Immature natural killer cell (primary cell): ENCODE measurements around the gene ZNF574. TPM values are rescaled to one million over a fixed set of nuclear protein-coding genes. Genes with fewer than 3 reads are reported as not detected.
"Not testable (repeated sequence)": the region's sequence is repeated elsewhere in the genome, so short reads cannot be mapped to it uniquely, and the experiment has no call there.

ENCODE experiments used
- DNase-seq, 3 donors: peaks; one replicate each; pipeline ENCODE4 v3.0.0; 2022; ENCODE audit warnings: mixed read lengths in 1 of 3
- H3K27ac Mint-ChIP-seq, 6 donors: one replicate each; pipeline ENCODE4 v1.8.0; 2020; ENCODE audit warnings: mixed read lengths in 6 of 6, mild to moderate bottlenecking in 5 of 6, inconsistent platforms in 4 of 6, moderate library complexity in 3 of 6
- H3K27me3 Mint-ChIP-seq, 3 donors: one replicate each; pipeline ENCODE4 v1.8.0; 2020 to 2021; ENCODE audit warnings: low read depth in 3 of 3, mild to moderate bottlenecking in 3 of 3, mixed read lengths in 3 of 3, moderate library complexity in 3 of 3, inconsistent platforms in 1 of 3
- H3K36me3 Mint-ChIP-seq, 3 donors: one replicate each; pipeline ENCODE4 v1.8.0; 2020; ENCODE audit warnings: mixed read lengths in 3 of 3, inconsistent platforms in 2 of 3, mild to moderate bottlenecking in 2 of 3
- H3K4me1 Mint-ChIP-seq, 2 donors: one replicate each; pipeline ENCODE4 v1.8.0; 2020; ENCODE audit warnings: inconsistent platforms in 2 of 2, mild to moderate bottlenecking in 2 of 2, mixed read lengths in 2 of 2, moderate library complexity in 1 of 2
- H3K4me3 Mint-ChIP-seq, 5 donors: one replicate each; pipeline ENCODE4 v1.8.0; 2020; ENCODE audit warnings: mild to moderate bottlenecking in 5 of 5, mixed read lengths in 5 of 5, inconsistent platforms in 3 of 5, moderate library complexity in 3 of 5
- H3K9me3 Mint-ChIP-seq, 6 donors: one replicate each; pipeline ENCODE4 v1.8.0; 2020; ENCODE audit warnings: mild to moderate bottlenecking in 6 of 6, mixed read lengths in 6 of 6, inconsistent platforms in 4 of 6, moderate library complexity in 3 of 6
- polyA plus RNA-seq, 3 donors: library from polyadenylated mRNA; unstranded; fragments of 300-500 nt; fragmentation: Illumina TruSeq; gene quantifications; one replicate each; pipeline ENCODE4 v1.2.3, GENCODE V29; 2021

ZNF574 gene
- polyA plus RNA-seq, 3 donors from 2014 or later = 12.4 to 29.6 (median 20.3) TPM

GRCh38 chr19:42092350-42092749 is 16.4 kb downstream of the ZNF574 start:
- Mint-ChIP-seq H3K27me3 (peaks cover 3 to 9% (median 8%) of the 10 kb centered on the region in 3 donors), H3K27ac (peak overlapping the region in 2 of 6 donors; percentile 62 to 68), H3K4me1 (peaks cover 16 to 19% of the 10 kb centered on the region in 2 donors), H3K36me3 (peaks cover 14 to 25% (median 17%) of the 10 kb centered on the region in 3 donors), H3K4me3 (peak overlapping the region in 2 of 5 donors; percentile 28 to 38), H3K9me3 (no peaks in the 10 kb centered on the region)
- peak; percentile 13 to 31 (median 14) for DNase-seq

GRCh38 chr19:42093505-42093904 is 17.5 kb downstream of the ZNF574 start:
- Mint-ChIP-seq H3K27ac (no peak overlapping the region), H3K4me3 (no peak overlapping the region), H3K36me3 (peaks cover 14 to 28% (median 21%) of the 10 kb centered on the region in 3 donors), H3K4me1 (peaks cover 15 to 19% of the 10 kb centered on the region in 2 donors), H3K9me3 (no peaks in the 10 kb centered on the region), H3K27me3 (peaks cover 3 to 9% (median 6%) of the 10 kb centered on the region in 3 donors)
- DNase-seq = no peak

DNA sequence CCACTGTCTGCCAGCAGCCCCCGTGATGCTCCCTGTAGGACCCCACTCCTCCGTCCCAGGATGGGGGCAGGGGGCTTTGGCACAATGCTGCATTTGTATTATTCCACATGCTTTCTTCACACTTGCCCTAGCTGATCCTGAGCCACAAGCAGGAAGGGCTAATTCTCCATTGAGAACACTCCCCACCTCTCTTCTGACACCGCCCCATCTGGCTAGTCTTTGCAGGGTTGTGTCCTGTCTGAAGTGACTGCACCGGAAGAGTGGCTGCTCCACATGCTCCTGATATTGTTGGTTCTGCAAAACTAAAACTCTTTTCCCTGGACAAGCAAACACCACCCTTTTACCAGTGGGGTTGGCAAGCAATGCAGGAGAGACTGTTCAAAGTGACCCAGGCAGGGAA is 18.0 kb downstream of the ZNF574 start:
- Mint-ChIP-seq H3K36me3 (peaks cover 14 to 31% (median 21%) of the 10 kb centered on the region in 3 donors), H3K27me3 (peaks cover 3 to 9% (median 6%) of the 10 kb centered on the region in 3 donors), H3K4me3 (no peak overlapping the region), H3K27ac (no peak overlapping the region), H3K4me1 (peaks cover 15 to 19% of the 10 kb centered on the region in 2 donors), H3K9me3 (no peaks in the 10 kb centered on the region)
- no peak for DNase-seq

DNA sequence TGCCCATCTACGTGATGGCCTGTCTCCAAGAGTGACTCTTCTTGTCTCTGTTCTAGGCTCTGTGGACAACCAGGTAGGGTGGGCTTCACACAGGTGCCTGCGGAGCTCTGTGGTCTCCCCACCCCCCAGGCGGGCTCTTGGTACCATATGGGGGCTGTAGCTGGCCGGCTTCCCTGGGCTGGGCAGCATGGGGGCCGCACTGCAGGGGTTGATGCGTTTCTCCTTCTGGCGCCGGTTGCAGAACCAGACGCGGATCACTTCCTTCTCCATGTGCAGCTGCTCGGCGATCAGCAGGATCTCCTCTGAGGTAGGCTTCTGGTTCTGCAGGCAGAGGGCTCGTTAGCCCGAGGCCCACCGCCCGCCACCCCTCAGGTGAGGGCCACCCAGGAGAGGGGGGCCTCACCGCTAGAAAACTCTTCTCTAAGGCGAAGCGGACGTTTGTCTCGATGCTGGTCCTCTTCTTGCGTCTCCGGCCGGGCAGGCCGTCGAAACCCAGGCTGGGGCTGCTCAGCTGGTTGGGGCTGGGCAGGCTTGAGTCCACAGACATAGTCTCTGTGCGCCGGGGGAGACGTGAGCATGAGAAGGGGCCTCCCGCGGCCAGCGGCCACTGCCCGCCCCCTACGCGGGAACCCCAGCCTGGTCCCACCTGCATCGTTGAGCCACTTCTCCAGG is 19.3 kb downstream of the ZNF574 start:
- Mint-ChIP-seq H3K4me3 (no peak overlapping the region), H3K27me3 (peaks cover 3 to 9% (median 6%) of the 10 kb centered on the region in 3 donors), H3K36me3 (peaks cover 14 to 32% (median 21%) of the 10 kb centered on the region in 3 donors), H3K4me1 (peaks cover 11 to 18% of the 10 kb centered on the region in 2 donors), H3K27ac (no peak overlapping the region), H3K9me3 (no peaks in the 10 kb centered on the region)
- DNase-seq = no peak

DNA sequence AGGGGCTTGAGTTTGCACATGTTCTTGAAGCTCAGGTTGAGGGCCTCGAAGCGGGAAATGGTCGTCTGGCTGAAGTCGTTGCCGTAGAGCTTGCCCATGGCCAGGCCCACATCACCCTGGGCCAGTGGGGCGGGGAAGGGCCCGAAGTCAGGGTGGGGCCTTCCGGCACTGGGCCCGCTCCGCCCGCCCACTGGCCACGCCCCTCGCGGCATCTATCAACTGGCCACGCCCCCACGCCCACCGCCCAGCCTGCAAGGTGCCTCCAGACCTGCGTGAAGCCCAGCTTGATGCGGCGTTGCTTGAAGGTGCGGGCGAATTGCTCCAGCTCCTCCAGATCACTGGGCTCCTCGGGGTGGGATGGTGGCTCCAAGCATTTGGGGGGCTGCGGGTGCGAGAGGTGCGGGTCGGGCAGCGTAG is 19.9 kb downstream of the ZNF574 start:
- no peak for DNase-seq
- peaks cover under 1 to 5% (median 2%) of the 10 kb centered on the region in 3 donors for H3K27me3 Mint-ChIP-seq
- no peak overlapping the region for H3K4me3 Mint-ChIP-seq
- peaks cover 6 to 13% of the 10 kb centered on the region in 2 donors for H3K4me1 Mint-ChIP-seq
- H3K27ac Mint-ChIP-seq = no peak overlapping the region
- H3K36me3 Mint-ChIP-seq = peaks cover 14 to 32% (median 21%) of the 10 kb centered on the region in 3 donors
- no peaks in the 10 kb centered on the region for H3K9me3 Mint-ChIP-seq

- peaks cover 2 to 7% of the 10 kb centered on the region in 2 donors for H3K4me1 Mint-ChIP-seq
- H3K27me3 Mint-ChIP-seq = peaks cover 0 to 4% (median 0%) of the 10 kb centered on the region in 3 donors
- H3K27ac Mint-ChIP-seq = no peak overlapping the region
- H3K36me3 Mint-ChIP-seq = peaks cover 14 to 35% (median 21%) of the 10 kb centered on the region in 3 donors
- no peaks in the 10 kb centered on the region for H3K9me3 Mint-ChIP-seq
- DNase-seq = no peak
- no peak overlapping the region for H3K4me3 Mint-ChIP-seq
These were observed 20.4 kb downstream of the ZNF574 start for GRCh38 chr19:42096255-42096837.

DNA sequence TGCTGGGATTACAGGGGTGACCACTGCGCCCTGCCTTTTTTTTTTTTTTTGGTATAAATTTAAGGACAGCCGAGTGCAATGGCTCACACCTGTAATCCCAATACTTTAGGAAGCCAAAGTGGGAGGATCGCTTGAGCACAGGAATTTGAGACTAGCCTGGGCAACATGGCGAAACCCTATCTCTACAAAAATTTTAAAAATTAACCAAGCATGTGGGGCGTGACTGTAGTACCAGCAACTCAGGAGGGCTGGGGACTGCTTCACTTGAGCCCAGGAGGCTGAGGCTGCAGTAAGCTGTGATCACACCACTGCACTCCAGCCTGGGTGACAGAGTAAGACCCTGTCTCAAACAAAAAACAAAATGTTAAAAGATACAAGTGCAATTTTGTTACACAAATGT is 21.5 kb downstream of the ZNF574 start:
- DNase-seq = no peak
- Mint-ChIP-seq H3K9me3 (no peaks in the 10 kb centered on the region), H3K27me3 (peaks cover 0 to 2% (median 0%) of the 10 kb centered on the region in 3 donors), H3K36me3 (peaks cover 14 to 35% (median 21%) of the 10 kb centered on the region in 3 donors), H3K4me3 (no peak overlapping the region), H3K27ac (no peak overlapping the region), H3K4me1 (peaks cover 0 to 2% of the 10 kb centered on the region in 2 donors)

- no peak for DNase-seq
- H3K27me3 Mint-ChIP-seq = peaks cover 0 to 3% (median 0%) of the 10 kb centered on the region in 3 donors
- H3K4me1 Mint-ChIP-seq = no peaks in the 10 kb centered on the region
- no peak overlapping the region for H3K4me3 Mint-ChIP-seq
- H3K9me3 Mint-ChIP-seq = no peaks in the 10 kb centered on the region
- H3K36me3 Mint-ChIP-seq = peaks cover 14 to 35% (median 21%) of the 10 kb centered on the region in 3 donors
- H3K27ac Mint-ChIP-seq = no peak overlapping the region
These were observed 22.8 kb downstream of the ZNF574 start for GRCh38 chr19:42098781-42099180.

GRCh38 chr19:42099336-42099925 is 23.5 kb downstream of the ZNF574 start:
- Mint-ChIP-seq H3K4me3 (no peak overlapping the region), H3K27ac (no peak overlapping the region), H3K36me3 (peaks cover 11 to 29% (median 14%) of the 10 kb centered on the region in 3 donors)

DNA sequence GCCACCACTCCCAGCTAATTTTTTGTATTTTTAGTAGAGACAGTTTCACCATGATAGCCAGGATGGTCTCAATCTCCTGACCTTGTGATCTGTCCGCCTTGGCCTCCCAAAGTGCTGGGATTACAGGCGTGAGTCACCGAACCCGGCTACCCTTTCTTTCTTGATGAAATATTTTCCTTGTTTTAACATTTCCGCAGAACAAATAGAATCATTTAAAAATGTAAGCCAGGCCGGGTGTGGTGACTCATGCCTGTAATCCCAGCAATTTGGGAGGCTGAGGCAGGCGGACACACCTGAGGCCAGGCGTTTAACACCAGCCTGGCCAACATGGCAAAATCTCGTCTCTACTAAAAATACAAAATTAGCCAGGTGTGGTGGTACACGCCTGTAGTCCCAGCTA is 24.3 kb downstream of the ZNF574 start:
- H3K4me1 Mint-ChIP-seq, H3K27ac Mint-ChIP-seq, H3K4me3 Mint-ChIP-seq, H3K27me3 Mint-ChIP-seq, H3K9me3 Mint-ChIP-seq, DNase-seq: not testable (repeated sequence)
- peaks cover 5 to 21% (median 15%) of the 10 kb centered on the region in 3 donors for H3K36me3 Mint-ChIP-seq

More at GRCh38 chr19:42099336-42099925, 23.5 kb downstream of the ZNF574 start:
- H3K27me3 Mint-ChIP-seq = peaks cover 0 to 1% (median 0%) of the 10 kb centered on the region in 3 donors
- DNase-seq = no peak
- no peaks in the 10 kb centered on the region for H3K4me1 Mint-ChIP-seq
- no peaks in the 10 kb centered on the region for H3K9me3 Mint-ChIP-seq

DNA sequence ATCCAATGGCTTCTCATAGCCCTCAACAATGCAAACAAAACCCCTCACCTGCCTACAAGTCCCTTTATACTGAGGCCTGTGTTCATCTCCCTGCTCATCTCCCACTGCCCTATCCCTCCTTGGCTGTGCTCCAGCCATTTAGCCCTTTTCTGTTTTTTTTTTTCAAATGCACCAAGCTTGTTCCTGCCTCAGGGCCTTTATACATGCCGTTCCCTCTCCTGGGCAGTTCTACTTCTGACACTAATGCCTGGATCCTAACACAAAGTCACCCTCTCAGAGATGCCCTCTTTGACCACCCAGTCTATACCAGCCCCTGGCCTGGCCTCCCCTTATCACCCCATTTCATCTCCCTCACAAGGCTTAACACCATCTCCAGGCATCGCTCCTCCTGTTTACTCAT is 26.9 kb downstream of the ZNF574 start:
- peaks cover 0 to 10% (median 10%) of the 10 kb centered on the region in 3 donors for H3K36me3 Mint-ChIP-seq
- no peaks in the 10 kb centered on the region for H3K4me1 Mint-ChIP-seq
- no peaks in the 10 kb centered on the region for H3K9me3 Mint-ChIP-seq
- DNase-seq = no peak
- no peak overlapping the region for H3K4me3 Mint-ChIP-seq
- H3K27me3 Mint-ChIP-seq = peaks cover 0 to 2% (median 1%) of the 10 kb centered on the region in 3 donors
- peak overlapping the region in 1 of 6 donors; percentile 11 for H3K27ac Mint-ChIP-seq

DNA sequence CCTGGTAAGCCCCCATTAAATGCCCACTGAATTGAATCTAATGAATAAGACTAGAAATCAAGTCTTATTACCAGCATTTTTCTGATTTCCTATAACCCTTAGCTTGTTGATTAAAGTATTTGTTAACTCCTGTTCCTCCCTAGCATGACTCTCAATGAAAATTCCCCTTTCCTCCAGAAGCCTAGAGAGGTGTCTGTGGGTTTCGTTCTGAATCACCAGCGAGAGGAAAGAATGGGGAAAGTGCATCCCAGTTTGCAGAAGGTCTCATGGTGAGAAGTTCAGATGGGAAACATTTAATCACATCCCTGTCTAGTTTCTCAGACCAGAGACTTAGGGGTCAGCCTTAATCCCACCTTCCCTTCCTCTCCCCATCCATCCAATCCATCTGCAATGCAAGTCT is 29.4 kb downstream of the ZNF574 start:
- Mint-ChIP-seq H3K36me3 (peaks cover 0 to 7% (median 3%) of the 10 kb centered on the region in 3 donors), H3K9me3 (no peaks in the 10 kb centered on the region), H3K4me1 (peaks cover 3 to 7% of the 10 kb centered on the region in 2 donors), H3K27me3 (peaks cover 0 to 2% (median 1%) of the 10 kb centered on the region in 3 donors), H3K27ac (no peak overlapping the region), H3K4me3 (no peak overlapping the region)
- DNase-seq = no peak

DNA sequence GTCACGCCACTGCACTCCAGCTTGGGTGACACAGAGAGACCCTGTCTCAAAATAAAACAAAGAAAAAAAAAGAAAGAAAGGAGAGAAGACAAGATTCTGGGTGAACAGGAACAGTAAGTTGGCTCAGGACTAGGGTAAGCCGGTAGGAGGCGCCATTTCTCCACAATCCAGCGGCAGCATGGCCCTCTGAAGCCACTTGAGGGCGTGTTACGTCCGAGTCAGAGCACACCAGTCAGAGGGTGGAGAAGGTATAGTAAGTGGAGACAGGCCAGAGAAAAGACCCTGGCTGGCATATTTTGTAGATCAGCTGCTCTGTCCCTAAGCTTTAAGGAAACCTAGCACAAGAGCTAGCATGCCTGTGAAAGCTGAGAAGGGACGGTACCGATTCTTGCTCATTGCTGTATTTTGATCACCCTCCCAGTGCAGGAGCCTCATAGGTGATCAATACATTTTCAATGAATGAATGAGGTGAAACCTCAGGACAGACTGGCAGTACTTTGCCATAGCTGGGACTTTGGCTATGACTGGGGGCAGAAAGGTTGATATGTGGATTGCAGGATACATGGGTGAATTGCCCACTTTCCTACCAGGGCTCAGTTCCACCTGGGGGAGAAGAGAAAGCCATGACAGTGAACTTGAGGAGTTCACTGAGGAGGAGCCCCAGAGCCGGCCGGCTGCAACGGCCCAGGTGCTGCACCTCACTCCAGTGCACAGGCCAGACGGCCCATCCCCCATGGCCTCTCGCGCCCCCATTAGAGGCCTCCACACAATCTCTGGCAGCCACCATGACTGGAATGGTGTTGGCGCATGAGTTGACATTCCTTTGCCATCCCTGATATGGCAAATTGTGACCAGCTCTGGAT is 32.8 kb downstream of the ZNF574 start:
- no peaks in the 10 kb centered on the region for H3K9me3 Mint-ChIP-seq
- peak; percentile 78 to 86 (median 81) for DNase-seq
- H3K27ac Mint-ChIP-seq = peak overlapping the region in 2 of 6 donors; percentile 3 to 13
- peaks cover 0 to 2% (median 0%) of the 10 kb centered on the region in 3 donors for H3K27me3 Mint-ChIP-seq
- peaks cover 0 to 16% (median 10%) of the 10 kb centered on the region in 3 donors for H3K36me3 Mint-ChIP-seq
- peaks cover 3 to 7% of the 10 kb centered on the region in 2 donors for H3K4me1 Mint-ChIP-seq
- H3K4me3 Mint-ChIP-seq = no peak overlapping the region
